GM18502 (cell line): Measurements from ENCODE around the gene PKHD1.

ENCODE experiments used
- ATAC-seq: cut with Tn5 transposase; IDR thresholded peaks from one replicate; pipeline ENCODE4 v1.9.1; 2021; ENCODE audit warnings: mild to moderate bottlenecking; ENCODE audit not compliant: unreplicated experiment, poor library complexity

PKHD1 gene

DNA sequence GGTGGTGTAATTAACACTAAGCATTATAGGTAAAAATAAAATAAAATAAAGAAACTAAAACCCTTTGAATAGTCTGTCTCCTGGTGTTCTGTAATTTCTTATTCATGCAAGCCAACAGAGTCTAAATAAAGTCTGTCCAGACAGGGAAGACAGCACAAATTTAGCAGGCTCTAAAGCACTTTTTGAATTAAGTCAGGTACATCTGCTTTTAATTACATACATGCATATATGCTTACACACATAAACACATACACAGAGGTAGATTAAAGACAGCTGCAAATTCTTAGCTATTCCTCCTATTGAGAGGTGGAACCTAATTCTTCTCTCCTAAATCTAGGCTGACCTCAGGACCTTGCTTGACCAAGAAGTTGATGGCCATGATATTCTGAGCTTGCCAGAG lies 262.5 kb downstream of the PKHD1 start:
- no peak for ATAC-seq

- ATAC-seq: no peak
These were observed 266.9 kb downstream of the PKHD1 start for GRCh38 chr6:51820555-51820954.

DNA sequence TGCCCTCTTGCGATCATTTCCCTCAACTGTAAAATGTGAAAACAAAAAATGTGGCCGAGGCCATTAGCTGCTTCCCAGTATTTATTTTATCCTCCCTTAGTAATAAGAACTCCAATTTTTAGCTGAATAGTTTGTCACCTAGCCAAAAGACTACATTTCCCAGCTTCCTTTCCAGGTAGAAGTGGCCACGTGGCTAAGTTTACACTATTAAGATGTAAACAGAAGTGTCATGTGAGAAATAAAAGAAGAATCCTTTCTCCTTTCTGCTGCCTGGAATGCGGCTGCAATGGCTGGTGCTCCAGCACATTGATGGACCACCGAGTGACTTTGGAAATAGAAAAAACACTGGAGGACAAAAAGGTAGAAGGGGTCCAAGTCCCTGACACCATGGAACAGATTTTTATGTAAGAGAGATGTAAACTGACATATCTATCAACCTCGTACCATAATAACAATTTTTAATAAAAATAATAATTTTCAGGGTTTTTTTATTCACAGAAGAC lies 268.8 kb downstream of the PKHD1 start:
- ATAC-seq: no peak

- no peak for ATAC-seq
These were observed 269.6 kb downstream of the PKHD1 start for GRCh38 chr6:51817832-51818231.

- peak; percentile 86 for ATAC-seq
These were observed 273.0 kb downstream of the PKHD1 start for GRCh38 chr6:51814418-51814817.

GRCh38 chr6:51813904-51814303 lies 273.5 kb downstream of the PKHD1 start:
- ATAC-seq: no peak

GRCh38 chr6:51812231-51812630 lies 275.2 kb downstream of the PKHD1 start:
- ATAC-seq: no peak

DNA sequence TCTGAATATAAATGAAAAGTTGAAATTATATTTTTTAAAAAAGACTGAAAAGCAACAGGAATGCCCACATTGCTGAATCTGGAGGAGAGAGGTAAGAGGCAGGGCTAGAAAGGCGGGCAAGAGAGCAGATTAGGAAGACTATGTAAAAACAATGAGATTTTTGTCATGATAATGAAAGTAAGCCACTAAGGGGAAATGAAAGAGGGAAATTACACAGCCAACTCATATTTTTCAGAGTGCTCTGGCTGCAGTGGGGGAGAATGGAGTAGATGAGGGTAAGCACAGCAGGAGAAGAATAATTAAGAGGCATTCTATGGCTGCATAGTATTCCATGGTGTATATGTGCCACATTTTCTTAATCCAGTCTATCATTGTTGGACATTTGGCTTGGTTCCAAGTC lies 281.9 kb downstream of the PKHD1 start:
- ATAC-seq: peak; percentile 96

DNA sequence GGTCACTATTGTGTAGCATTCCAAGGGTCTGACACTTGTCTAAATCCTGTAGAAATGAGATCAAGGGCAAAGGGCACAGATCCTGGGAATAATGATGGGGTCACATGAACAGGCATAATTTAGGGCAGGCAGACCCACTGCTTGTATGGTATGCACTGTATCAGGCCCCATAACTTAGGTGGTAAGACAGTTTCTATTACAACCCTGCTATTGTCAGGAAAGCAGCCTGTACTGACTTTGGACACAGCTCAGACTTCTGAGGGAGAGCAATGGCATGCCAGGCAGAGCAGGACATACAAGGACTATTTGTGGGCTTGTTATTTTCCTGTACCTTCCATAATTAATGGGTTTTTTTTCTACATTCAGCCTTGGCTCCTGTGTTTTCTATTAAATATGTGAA lies 286.8 kb downstream of the PKHD1 start:
- no peak for ATAC-seq

DNA sequence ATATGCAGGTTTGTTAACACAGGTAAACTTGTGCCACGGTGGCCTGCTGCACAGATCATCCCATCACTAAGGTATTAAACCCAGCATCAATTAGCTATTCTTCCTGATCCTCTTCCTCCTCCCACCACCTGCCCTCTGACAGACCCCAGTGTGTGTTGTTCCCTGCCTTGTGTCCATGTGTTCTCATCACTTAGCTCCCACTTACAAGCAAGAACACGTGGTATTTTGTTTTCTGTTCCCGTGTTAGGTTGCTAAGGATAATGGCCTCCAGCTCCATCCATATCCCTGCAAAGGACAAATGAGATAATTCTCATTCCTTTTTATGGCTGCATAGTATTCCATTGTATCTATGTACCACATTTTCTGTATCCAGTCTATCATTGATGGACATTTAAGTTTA lies 294.0 kb downstream of the PKHD1 start:
- no peak for ATAC-seq

DNA sequence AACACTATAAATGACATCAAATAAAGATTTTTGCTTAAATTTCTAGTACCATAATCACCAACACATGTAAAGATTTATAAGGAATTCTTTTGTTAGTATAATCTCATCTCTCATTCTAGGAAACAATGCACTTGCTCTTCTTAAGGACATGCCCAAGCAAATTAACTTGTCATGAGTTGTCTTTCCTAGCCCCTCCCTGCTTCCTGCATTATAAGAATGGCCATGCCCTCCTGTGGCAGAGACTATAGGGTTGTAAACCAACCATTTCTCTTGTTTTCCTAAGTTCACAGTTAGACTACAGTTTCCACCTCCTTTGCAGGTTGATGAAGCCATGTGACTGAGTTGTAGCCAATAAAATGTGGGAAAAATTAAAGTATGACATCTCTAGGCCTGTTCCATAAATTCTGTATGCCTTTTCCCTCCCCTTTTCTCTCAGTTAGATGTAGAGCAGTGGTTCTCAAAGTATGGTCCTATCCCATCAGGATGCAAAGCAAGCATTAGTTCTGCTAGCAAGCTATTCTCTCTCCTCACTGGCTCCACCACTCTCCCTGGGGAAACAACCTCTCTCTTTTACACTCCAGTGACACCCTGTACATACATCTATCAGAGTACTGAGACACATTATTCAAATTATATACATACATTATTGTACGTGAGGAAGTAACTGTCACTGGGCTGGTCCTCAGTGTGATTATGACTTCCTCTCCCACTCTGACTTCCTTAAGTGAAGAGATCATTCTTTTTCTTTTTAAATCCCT lies 295.0 kb downstream of the PKHD1 start:
- no peak for ATAC-seq

DNA sequence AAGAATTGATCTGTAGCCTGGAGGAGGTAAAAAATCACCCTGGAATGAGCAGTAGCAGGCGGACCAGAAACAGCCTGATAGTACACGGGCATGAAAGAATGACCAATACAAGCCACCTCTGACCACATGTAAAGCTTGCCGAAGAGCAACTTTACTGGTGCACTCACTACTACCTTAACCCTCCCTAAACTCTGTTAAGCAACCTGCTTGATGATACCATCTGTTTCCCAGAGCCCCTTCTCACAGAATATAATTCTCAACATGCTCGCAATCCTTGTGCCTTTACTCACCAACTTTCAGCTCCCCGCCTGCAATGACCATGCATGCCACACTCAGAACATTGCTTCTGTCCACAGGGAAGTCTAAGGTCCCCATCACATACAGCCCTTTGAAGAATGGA lies 296.5 kb downstream of the PKHD1 start:
- ATAC-seq: no peak

GRCh38 chr6:51788121-51788520 lies 299.3 kb downstream of the PKHD1 start:
- ATAC-seq: no peak

DNA sequence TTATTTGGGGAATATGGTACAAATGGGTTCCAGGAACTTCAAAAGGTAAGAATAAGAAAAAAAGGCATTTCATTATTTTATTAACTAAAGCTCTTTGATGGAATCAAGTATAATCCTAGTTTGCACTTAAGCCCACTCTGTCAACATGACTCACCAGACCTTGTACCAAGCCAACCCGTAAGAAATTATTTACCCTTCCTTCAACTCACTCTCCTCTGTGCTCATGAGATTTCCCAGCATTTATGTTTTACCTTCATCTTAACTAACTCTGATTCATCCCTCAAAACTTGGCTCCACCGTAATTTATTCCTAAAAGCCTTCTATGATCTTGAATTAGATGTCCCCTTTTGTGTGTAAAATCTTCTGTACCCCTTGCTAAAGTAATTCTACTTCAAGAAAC lies 308.7 kb downstream of the PKHD1 start:
- no peak for ATAC-seq

DNA sequence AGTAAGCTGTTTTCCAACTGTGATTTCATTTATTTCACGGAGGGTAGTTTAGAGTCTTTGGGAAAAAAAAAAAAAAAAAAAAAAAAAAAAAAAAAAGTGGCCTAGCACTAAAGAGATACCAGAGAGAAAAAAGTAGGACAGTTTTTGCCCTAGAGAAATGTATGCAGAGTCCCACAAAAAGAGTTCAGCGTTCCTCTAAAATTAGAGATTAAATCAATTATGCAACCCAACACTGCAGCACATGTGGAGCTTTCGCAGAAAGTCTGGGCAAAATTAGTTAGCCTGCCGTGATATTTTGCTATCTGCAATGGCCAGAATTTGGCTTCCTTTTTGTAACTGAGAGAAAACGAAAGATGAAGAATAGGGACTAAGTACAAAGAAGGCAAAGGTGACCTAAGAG lies 309.8 kb downstream of the PKHD1 start:
- ATAC-seq: no peak

DNA sequence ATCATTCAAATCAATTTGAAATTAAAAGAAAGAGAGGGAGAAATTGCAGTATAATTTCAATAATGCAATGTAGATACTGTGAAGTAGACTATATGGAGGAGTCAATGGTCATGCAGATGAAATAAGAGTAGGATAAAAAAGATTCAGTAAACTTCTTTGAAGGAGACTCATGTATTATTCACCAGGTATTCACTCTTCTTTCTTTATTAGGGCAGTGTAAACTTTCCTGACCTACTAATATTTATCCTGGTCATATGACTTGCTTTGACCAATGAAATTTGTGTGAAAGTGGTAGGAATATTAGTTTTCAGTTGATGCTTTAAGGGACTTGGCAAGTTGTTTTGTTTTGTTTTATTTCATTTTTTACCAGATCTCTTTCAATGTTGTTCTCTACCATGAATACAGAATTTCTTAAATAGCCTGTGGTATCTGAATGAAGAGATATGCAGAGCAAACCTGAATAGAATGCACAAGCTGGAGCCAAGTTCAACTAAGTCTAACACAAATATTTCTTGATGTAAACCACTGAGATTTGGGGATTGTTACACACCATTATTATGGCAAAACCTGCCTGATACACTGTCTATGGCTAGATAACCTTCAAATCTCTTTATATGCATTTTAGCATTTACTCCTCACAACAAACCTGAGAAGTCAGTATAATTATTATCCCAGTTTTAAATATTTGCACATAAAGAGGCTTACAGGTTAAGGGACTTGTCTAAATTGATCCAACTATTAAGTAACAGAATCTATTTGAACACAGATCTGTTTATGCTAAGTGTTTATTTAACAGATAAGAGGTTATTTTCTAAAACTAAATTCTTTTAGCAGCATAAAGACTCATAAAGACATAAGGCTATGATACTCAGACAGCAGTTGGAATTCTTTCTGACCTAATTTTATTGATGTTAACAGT lies 311.2 kb downstream of the PKHD1 start:
- ATAC-seq: no peak

DNA sequence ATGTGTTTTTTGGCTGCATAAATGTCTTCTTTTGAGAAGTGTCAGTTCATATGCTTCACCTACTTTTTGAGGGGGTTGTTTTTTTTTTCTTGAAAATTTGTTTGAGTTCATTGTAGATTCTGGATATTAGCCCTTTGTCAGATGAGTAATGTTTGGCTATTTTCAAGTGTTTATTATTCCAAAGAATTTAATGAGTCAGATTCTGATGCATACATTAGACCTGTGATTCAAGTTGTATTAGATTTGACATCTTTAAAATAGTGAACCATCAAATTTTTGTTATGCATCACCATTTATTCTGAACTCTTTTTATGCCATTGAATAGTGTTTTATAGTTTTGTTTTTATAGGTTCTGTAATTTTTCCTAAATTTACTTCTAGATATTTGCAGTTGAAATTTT lies 319.3 kb downstream of the PKHD1 start:
- ATAC-seq: no peak

DNA sequence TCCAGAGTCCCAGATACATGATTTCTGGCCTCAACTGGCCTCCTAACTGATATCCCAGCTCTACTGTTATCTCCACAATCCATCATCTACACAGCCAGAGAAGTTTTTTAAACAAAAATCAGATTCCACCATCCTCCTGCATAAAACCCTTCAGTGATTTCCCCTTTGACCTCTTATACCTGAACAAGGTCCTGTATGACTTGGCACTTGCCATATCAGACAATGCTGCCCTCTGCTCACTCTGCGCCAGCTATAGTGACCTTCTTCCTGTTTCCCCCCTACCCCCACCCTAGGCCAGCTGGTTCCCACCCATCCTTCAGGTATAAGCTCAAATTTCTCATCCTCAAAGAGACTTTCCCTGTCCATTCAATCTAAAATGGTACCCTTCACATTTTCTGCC lies 322.2 kb downstream of the PKHD1 start:
- ATAC-seq: no peak

DNA sequence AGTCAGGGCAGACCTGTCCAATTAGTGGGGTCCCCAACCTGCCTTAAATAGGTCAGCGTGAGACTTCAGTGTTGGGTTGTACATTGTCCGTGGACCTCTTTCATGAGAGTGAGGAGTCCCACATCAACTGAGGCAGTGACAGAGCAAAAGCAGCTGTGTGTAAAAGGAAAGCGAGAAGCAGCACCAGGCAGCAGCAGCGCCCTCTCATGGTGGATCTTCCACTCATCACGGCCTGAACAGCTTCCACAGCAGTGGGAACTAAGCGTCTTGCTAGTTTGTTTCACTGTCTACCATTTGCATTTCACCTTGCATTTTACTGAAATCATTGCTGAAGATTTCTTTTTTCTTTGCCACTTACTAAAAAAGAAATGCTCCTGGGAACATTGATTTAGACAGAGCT lies 333.8 kb downstream of the PKHD1 start:
- ATAC-seq: peak; percentile 84

- ATAC-seq: no peak
These were observed 343.4 kb downstream of the PKHD1 start for GRCh38 chr6:51743999-51744398.

- no peak for ATAC-seq
These were observed 346.8 kb downstream of the PKHD1 start for GRCh38 chr6:51740658-51741057.
